Endothelial cell of umbilical vein (primary cell): ENCODE results near the gene PANX2. TPM values are rescaled to one million over a fixed set of nuclear protein-coding genes. Genes with fewer than 3 reads are reported as not detected.

Experiments used
- BruUV-seq: library from RNA; stranded (reverse); fragments of 400-500 nt; replicated peaks from 2 replicates; lab custom pipeline; 2021; lab: Mats Ljungman, UMichigan
- CTCF ChIA-PET: fragments of 300-600, 350-600 bp; sonication (Branson Sonifier 250); formaldehyde crosslinking; loops from one replicate; lab custom pipeline; 2021; ENCODE audit warnings: antibody characterized with exemption, inconsistent platforms; lab: Charles Lee
- POLR2A ChIA-PET: fragments of 300-600, 350-600 bp; sonication (Branson Sonifier 250); formaldehyde crosslinking; loops from one replicate; lab custom pipeline; 2021; ENCODE audit warnings: antibody characterized with exemption, inconsistent platforms; lab: Charles Lee
- DNase-seq: peaks from one replicate; pipeline ENCODE4 v3.0.0-alpha.2; 2011; ENCODE audit warnings: low read depth, low spot score
- FAIRE-seq: peaks from 2 replicates; lab custom pipeline; 2011; peaks lifted over from hg19 to GRCh38; lab: Jason Lieb, UNC
- H2AFZ ChIP-seq: 2 replicates; pipeline ENCODE4 v1.6.0; 2012; ENCODE audit warnings: low read depth, low read length, control low read depth, inconsistent platforms
- H3K27ac ChIP-seq: 2 replicates; pipeline ENCODE4 v1.5.1; 2011; ENCODE audit warnings: low read depth, mild to moderate bottlenecking, control low read depth, low read length, moderate library complexity; ENCODE audit not compliant: insufficient read depth
- H3K27me3 ChIP-seq, 2 experiments: 2 replicates each; pipeline versions ENCODE4 v1.6.0 to v1.6.1; 2011; ENCODE audit warnings: low read length in 2 of 2, mixed read lengths in 1 of 2; ENCODE audit not compliant: control insufficient read depth in 2 of 2, insufficient read depth in 2 of 2
- H3K36me3 ChIP-seq, 2 experiments: 2 replicates in 1 of 2; 3 replicates in 1 of 2; pipeline ENCODE4 v1.5.1; 2011; ENCODE audit warnings: low read length in 2 of 2, mild to moderate bottlenecking in 1 of 2, moderate library complexity in 1 of 2; ENCODE audit not compliant: control insufficient read depth in 2 of 2, insufficient read depth in 2 of 2; ENCODE audit errors: extremely low read depth in 1 of 2
- H3K4me1 ChIP-seq: 3 replicates; pipeline ENCODE4 v1.5.1; 2011; ENCODE audit warnings: mild to moderate bottlenecking, low read length; ENCODE audit not compliant: control insufficient read depth, insufficient read depth; ENCODE audit errors: extremely low read depth
- H3K4me2 ChIP-seq: 2 replicates; pipeline ENCODE4 v1.6.1; 2011; ENCODE audit warnings: low read length, control low read depth, mixed read lengths; ENCODE audit not compliant: insufficient read depth
- H3K4me3 ChIP-seq, 3 experiments: fragments of 200-600 bp in 1 of 3; sonication (generic), shearing (Covaris generic) in 1 of 3; replicated peaks in 1 of 3; 2 replicates each; pipeline ENCODE4 v1.5.1; 2011 to 2016; ENCODE audit warnings: control low read depth in 3 of 3, low read length in 3 of 3, mild to moderate bottlenecking in 2 of 3, inconsistent platforms in 1 of 3, low read depth in 1 of 3, moderate library complexity in 1 of 3; ENCODE audit not compliant: insufficient read depth in 1 of 3
- H3K79me2 ChIP-seq: 2 replicates; pipeline ENCODE4 v1.6.0; 2012; ENCODE audit warnings: low read length, inconsistent platforms; ENCODE audit not compliant: control insufficient read depth, insufficient read depth
- H3K9ac ChIP-seq: replicated peaks from 2 replicates; pipeline ENCODE3; 2011; ENCODE audit warnings: low read length, control low read depth; ENCODE audit not compliant: insufficient read depth; ENCODE audit errors: extremely low read depth
- H3K9me1 ChIP-seq: replicated peaks from 3 replicates; pipeline ENCODE4 v1.6.0; 2011; ENCODE audit warnings: mild to moderate bottlenecking, low read length; ENCODE audit not compliant: control insufficient read depth, insufficient read depth; ENCODE audit errors: extremely low read depth
- H3K9me3 ChIP-seq: replicated peaks from 2 replicates; pipeline ENCODE4 v1.5.1; 2012; ENCODE audit warnings: low read length, inconsistent platforms; ENCODE audit not compliant: control insufficient read depth, insufficient read depth
- H4K20me1 ChIP-seq: replicated peaks from 2 replicates; pipeline ENCODE3; 2011; ENCODE audit warnings: mild to moderate bottlenecking, low read length; ENCODE audit not compliant: control insufficient read depth, insufficient read depth; ENCODE audit errors: extremely low read depth
- CTCF ChIP-seq, 2 donors: IDR thresholded peaks; 1 replicate in 1 of 2; 2 replicates in 1 of 2; pipeline ENCODE4 v1.5.1; 2011; ENCODE audit warnings: low read length in 2 of 2, mild to moderate bottlenecking in 2 of 2, moderate library complexity in 2 of 2, control low read depth in 1 of 2, inconsistent platforms in 1 of 2, low read depth in 1 of 2; ENCODE audit not compliant: insufficient read depth in 1 of 2; ENCODE audit errors: extremely low read depth in 1 of 2
- EZH2 ChIP-seq: IDR thresholded peaks from 2 replicates; pipeline ENCODE4 v1.6.1; 2012; ENCODE audit warnings: borderline replicate concordance, low read depth, mild to moderate bottlenecking, moderate library complexity, low read length, inconsistent platforms; ENCODE audit not compliant: severe bottlenecking
- FOS ChIP-seq: IDR thresholded peaks from 2 replicates; pipeline ENCODE4 v1.6.1; 2011; ENCODE audit warnings: mild to moderate bottlenecking, low read length, moderate library complexity, borderline replicate concordance; ENCODE audit not compliant: insufficient read depth
- GATA2 ChIP-seq: IDR thresholded peaks from 2 replicates; pipeline ENCODE4 v1.7.0; 2011; ENCODE audit warnings: low read depth, mild to moderate bottlenecking, moderate library complexity, mixed read lengths, low read length; ENCODE audit not compliant: insufficient read length, insufficient read depth
- JUN ChIP-seq: IDR thresholded peaks from 2 replicates; pipeline ENCODE4 v1.6.1; 2011; ENCODE audit warnings: borderline replicate concordance, low read depth; ENCODE audit not compliant: insufficient read length, insufficient read depth
- MAX ChIP-seq: IDR thresholded peaks from 2 replicates; pipeline ENCODE4 v1.6.1; 2011; ENCODE audit not compliant: insufficient read depth, insufficient read length
- MYC ChIP-seq: IDR thresholded peaks from one replicate; pipeline ENCODE4 v1.6.1; 2011; ENCODE audit warnings: mild to moderate bottlenecking, low read depth, low read length
- POLR2A ChIP-seq: IDR thresholded peaks from 2 replicates; pipeline ENCODE4 v1.6.1; 2012; ENCODE audit warnings: low read depth, mild to moderate bottlenecking, control low read depth, low read length
- POLR2AphosphoS5 ChIP-seq: IDR thresholded peaks from 2 replicates; pipeline ENCODE4 v1.6.1; 2012; ENCODE audit warnings: low read depth, mild to moderate bottlenecking, control low read depth, low read length, moderate library complexity; ENCODE audit not compliant: insufficient read depth
- dilution Hi-C: fragments of 300-500 bp; cut with MboI; formaldehyde crosslinking; loops from one replicate; pipeline ENCODE4 v1.15.0; 2019; ENCODE audit warnings: low sequenced_read_pairs; ENCODE audit not compliant: extremely low pct_ligation_motif_present
- intact Hi-C: fragments of 100-400 bp; cut with micrococcal nuclease; formaldehyde crosslinking; loops from one replicate; pipeline ENCODE4 v1.10.0; 2022
- polyA plus RNA-seq, 4 experiments: library from polyadenylated mRNA; depleted of rRNA in 3 of 4; stranded (reverse) in 3 of 4; unstranded in 1 of 4; fragments of >200 nt; gene quantifications; 2 replicates each; pipeline versions ENCODE4 v1.2.1 to v1.2.3, GENCODE V29; 2011 to 2012; ENCODE audit warnings: missing spikeins in 1 of 4
- total RNA-seq: library from RNA; stranded (reverse); gene quantifications from 2 replicates; pipeline ENCODE4 v1.2.3, GENCODE V29; 2021

Gene PANX2
- total and polyA plus RNA-seq, 2 donors (not counting 3 experiments of a cell fraction or from before 2014, with no cell fraction given): 2.5 to 5.1 TPM

GRCh38 chr22:50173983-50174355, 3.4 kb downstream of the PANX2 start:
- Histone ChIP-seq H3K9me3 (no peaks in the 10 kb centered on the region), H3K4me3 (no peak overlapping the region), H3K79me2 (no peaks in the 10 kb centered on the region), H3K4me2 (no peak overlapping the region), H3K9ac (no peak overlapping the region), H3K9me1 (no peaks in the 10 kb centered on the region), H2AFZ (no peak overlapping the region), H3K27me3 (no peaks in the 10 kb centered on the region), H4K20me1 (no peaks in the 10 kb centered on the region), H3K27ac (no peak overlapping the region), H3K36me3 (no peaks in the 10 kb centered on the region), H3K4me1 (peaks cover 4% of the 10 kb centered on the region)
- no TSS peak for BruUV-seq
- intact Hi-C loops (no loop called here), dilution Hi-C loops (no loop called here)
- DNase-seq: no peak
- TF ChIP-seq POLR2A: no peak
- no peak for TF ChIP-seq FOS
- TF ChIP-seq CTCF (IDR thresholded peaks at IDR 0.05; ENCODE audit: extremely low read depth in 1 of 2, insufficient read depth in 1 of 2, low read depth in 1 of 2, low read length in 2 of 2): no peak
- no peak for TF ChIP-seq EZH2
- TF ChIP-seq MYC: no peak
- no peak for TF ChIP-seq JUN
- no peak for TF ChIP-seq MAX
- TF ChIP-seq POLR2AphosphoS5: no peak
- no peak for TF ChIP-seq GATA2
- no peak for FAIRE-seq
- CTCF ChIA-PET: no interaction called here
- POLR2A ChIA-PET: no interaction called here
